ENCODE measurements around the gene ZBTB16. TPM values are rescaled to one million over a fixed set of nuclear protein-coding genes. Genes with fewer than 3 reads are reported as not detected.

The ZBTB16 gene
- total and polyA plus RNA-seq, 2 experiments from 2014 or later, result 8.7 to 10.5 TPM

- no peak for DNase-seq (ENCODE audit: low read depth in 1 of 2, low spot score in 1 of 2)
- H3K27me3 ChIP-seq, result no peaks in the 10 kb centered on the region
- TF ChIP-seq CTCF (IDR thresholded peaks at IDR 0.05; ENCODE audit: low read depth, low read length), result no peak
- H3K4me1 ChIP-seq (ENCODE audit: low read depth), result peaks cover 10% of the 10 kb centered on the region
- no peaks in the 10 kb centered on the region for H3K9me3 ChIP-seq (ENCODE audit: low read depth)
- H3K36me3 ChIP-seq, result no peaks in the 10 kb centered on the region
- H3K27ac ChIP-seq, result no peak overlapping the region
- no peak overlapping the region for H3K4me3 ChIP-seq
These were observed 32.2 kb downstream of the ZBTB16 start for GRCh38 chr11:114091516-114092397.

- DNase-seq (ENCODE audit: low read depth in 1 of 2, low spot score in 1 of 2), result no peak
- Histone ChIP-seq H3K4me1 (ENCODE audit: low read depth) (peaks cover 10% of the 10 kb centered on the region), H3K27ac (no peak overlapping the region), H3K36me3 (no peaks in the 10 kb centered on the region), H3K4me3 (no peak overlapping the region), H3K27me3 (no peaks in the 10 kb centered on the region), H3K9me3 (ENCODE audit: low read depth) (no peaks in the 10 kb centered on the region)
- TF ChIP-seq CTCF (IDR thresholded peaks at IDR 0.05; ENCODE audit: low read depth, low read length), result no peak
These were observed 33.0 kb downstream of the ZBTB16 start for GRCh38 chr11:114092478-114092877.

- no peak overlapping the region for H3K4me3 ChIP-seq
- TF ChIP-seq CTCF (IDR thresholded peaks at IDR 0.05; ENCODE audit: low read depth, low read length), result no peak
- H3K36me3 ChIP-seq, result no peaks in the 10 kb centered on the region
- H3K27ac ChIP-seq, result no peak overlapping the region
- no peaks in the 10 kb centered on the region for H3K9me3 ChIP-seq (ENCODE audit: low read depth)
- DNase-seq (ENCODE audit: low read depth in 1 of 2, low spot score in 1 of 2), result no peak
- peaks cover 10% of the 10 kb centered on the region for H3K4me1 ChIP-seq (ENCODE audit: low read depth)
- no peaks in the 10 kb centered on the region for H3K27me3 ChIP-seq
These were observed 33.4 kb downstream of the ZBTB16 start for GRCh38 chr11:114092953-114093352.

- Histone ChIP-seq H3K27ac (no peak overlapping the region), H3K36me3 (no peaks in the 10 kb centered on the region)
These were observed 35.0 kb downstream of the ZBTB16 start for GRCh38 chr11:114094516-114094915.

GRCh38 chr11:114095899-114096298 lies 36.4 kb downstream of the ZBTB16 start:
- peaks cover 10% of the 10 kb centered on the region for H3K4me1 ChIP-seq (ENCODE audit: low read depth)
- no peak overlapping the region for H3K4me3 ChIP-seq

More at GRCh38 chr11:114094516-114094915, 35.0 kb downstream of the ZBTB16 start:
- H3K27me3 ChIP-seq, result no peaks in the 10 kb centered on the region
- TF ChIP-seq CTCF (IDR thresholded peaks at IDR 0.05; ENCODE audit: low read depth, low read length), result no peak
- DNase-seq (ENCODE audit: low read depth in 1 of 2, low spot score in 1 of 2), result no peak
- peaks cover 10% of the 10 kb centered on the region for H3K4me1 ChIP-seq (ENCODE audit: low read depth)
- H3K9me3 ChIP-seq (ENCODE audit: low read depth), result no peaks in the 10 kb centered on the region
- H3K4me3 ChIP-seq, result no peak overlapping the region

More at GRCh38 chr11:114095899-114096298, 36.4 kb downstream of the ZBTB16 start:
- Histone ChIP-seq H3K36me3 (no peaks in the 10 kb centered on the region), H3K27ac (no peak overlapping the region), H3K9me3 (ENCODE audit: low read depth) (no peaks in the 10 kb centered on the region), H3K27me3 (no peaks in the 10 kb centered on the region)
- TF ChIP-seq CTCF (IDR thresholded peaks at IDR 0.05; ENCODE audit: low read depth, low read length), result no peak
- no peak for DNase-seq (ENCODE audit: low read depth in 1 of 2, low spot score in 1 of 2)

All from cardiac muscle cell (in vitro differentiated cells and primary cell).